RWPE1 (cell line): ENCODE data around the gene CARMIL1.

Source experiments
- CTCF ChIA-PET: fragments of 350-600 bp; sonication (Branson Sonifier 250); formaldehyde crosslinking; extraction: SDS; loops from one replicate; lab custom pipeline; 2021; lab: Yijun Ruan, JAX
- POLR2A ChIA-PET: fragments of 400-600 bp; formaldehyde crosslinking; extraction: SDS; loops from one replicate; lab custom pipeline; 2020; ENCODE audit warnings: antibody characterized with exemption; ENCODE audit not compliant: low non-redundant PET; lab: Yijun Ruan, JAX
- DNase-seq: peaks from one replicate; pipeline ENCODE4 v3.0.0; 2012; ENCODE audit warnings: low spot score
- H3K27ac ChIP-seq: fragments of 450-650 bp; 2 replicates; pipeline ENCODE4 v1.5.1; 2017
- CTCF ChIP-seq: fragments of 450-650 bp; conservative IDR thresholded peaks from 2 replicates; pipeline ENCODE4 v1.5.1; 2017; ENCODE audit warnings: low read depth, mild to moderate bottlenecking

CARMIL1 gene

GRCh38 chr6:25404693-25405169 is 125.6 kb downstream of the CARMIL1 start:
- CTCF ChIA-PET: interaction anchor here (0.6 kb wide), 2 partner anchors 12 to 458 kb away, joined by 3 to 4 read pairs; no protein-coding TSS in a partner anchor
- no peak for TF ChIP-seq CTCF
- no peak for DNase-seq
- H3K27ac ChIP-seq: no peak overlapping the region
- POLR2A ChIA-PET: no interaction called here

GRCh38 chr6:25405442-25405841 is 126.3 kb downstream of the CARMIL1 start:
- TF ChIP-seq CTCF: no peak
- DNase-seq: no peak
- no peak overlapping the region for H3K27ac ChIP-seq
- ChIA-PET CTCF (no interaction called here), POLR2A (no interaction called here)

- TF ChIP-seq CTCF: no peak
- DNase-seq: no peak
- H3K27ac ChIP-seq: no peak overlapping the region
- CTCF ChIA-PET: interaction anchor here (0.5 kb wide), 1 partner anchor 12 kb away, joined by 3 read pairs; no protein-coding TSS in a partner anchor
- POLR2A ChIA-PET: no interaction called here
Observed at GRCh38 chr6:25407431-25407830, 128.3 kb downstream of the CARMIL1 start.

DNA sequence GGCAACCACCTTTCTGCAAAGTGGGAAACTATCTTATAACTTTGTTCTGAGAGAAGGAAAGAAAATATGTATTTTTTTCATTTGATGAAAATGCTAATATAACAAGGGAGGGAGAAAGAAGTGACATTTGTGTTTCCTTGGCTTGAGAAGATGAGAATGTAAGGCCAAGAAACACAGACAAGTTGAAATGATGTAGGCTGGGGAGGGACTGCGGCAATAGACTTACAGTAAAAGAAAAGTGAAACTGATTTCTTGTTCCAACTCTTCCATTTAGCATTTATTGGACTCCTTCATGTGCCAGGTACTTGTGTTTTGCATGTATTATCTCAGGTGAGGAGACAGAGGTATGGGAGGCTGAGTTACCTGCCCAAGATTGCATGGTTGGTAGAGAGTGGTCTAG is 130.9 kb downstream of the CARMIL1 start:
- TF ChIP-seq CTCF: no peak
- no peak for DNase-seq
- no peak overlapping the region for H3K27ac ChIP-seq
- ChIA-PET CTCF (no interaction called here), POLR2A (no interaction called here)

DNA sequence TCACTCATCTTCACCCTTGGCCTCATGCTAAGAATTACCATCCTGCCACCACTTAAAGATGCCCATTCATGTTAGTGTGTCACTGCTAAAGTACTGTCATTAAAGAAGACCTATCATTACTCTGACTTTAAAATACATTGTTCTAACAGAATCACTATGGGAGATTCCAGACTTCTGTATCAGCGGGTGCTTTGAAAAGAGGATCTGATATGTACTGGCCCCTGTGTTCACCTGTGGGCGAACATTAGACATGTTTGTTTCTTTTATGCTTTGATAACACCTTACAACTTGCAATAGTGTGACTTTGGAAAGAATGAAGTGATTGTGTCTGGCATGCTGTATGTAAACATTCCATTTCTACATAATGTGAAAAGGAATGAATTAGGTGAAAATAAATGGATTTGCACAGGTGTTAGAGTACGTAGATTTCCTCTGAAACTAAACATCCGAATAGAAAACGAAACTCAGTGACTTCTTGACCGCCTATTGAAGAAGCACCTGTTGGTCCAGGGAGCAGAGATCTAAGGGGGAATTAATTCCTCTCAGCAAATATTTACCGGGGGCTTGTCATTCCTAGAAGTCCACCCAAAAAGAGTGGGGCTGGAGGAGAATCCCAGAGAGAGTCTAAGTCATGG is 132.3 kb downstream of the CARMIL1 start:
- H3K27ac ChIP-seq: no peak overlapping the region
- CTCF ChIA-PET: no interaction called here
- POLR2A ChIA-PET: no interaction called here
- DNase-seq: no peak
- TF ChIP-seq CTCF: no peak

DNA sequence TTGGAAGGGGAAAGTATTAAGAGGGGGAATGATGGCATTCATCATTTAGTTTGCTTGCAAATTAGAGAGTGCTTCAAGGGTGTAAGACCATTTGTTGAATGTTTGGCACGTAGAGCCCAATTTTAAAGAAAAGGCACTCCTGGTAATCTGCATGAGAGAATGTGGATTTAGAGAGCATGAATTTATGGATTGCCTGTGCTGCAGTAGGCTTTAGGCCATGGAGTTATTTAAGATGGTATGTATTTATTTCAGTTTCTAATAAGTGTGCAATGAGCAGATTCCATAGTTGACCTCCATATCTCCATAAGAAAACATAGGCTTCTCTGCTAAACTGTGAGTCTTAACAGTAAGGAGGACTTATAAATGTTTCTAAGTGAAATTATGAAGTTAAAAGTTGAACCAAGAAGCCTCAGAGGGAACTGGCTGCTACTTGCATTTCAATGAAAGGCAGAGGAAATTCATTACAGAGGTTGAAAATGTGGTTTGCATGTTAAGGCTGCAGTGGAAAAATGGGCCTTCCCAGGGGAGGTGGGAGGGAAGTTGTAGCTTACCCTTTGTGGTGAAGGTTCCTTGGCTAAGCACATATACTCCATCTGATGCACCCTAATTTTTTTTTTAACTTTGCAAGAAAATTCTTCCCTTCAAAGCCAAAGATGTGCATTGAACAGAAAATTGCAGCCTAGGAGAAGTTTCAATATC is 134.2 kb downstream of the CARMIL1 start:
- DNase-seq: no peak
- ChIA-PET CTCF (interaction anchor here (0.6 kb wide), 1 partner anchor 41 kb away, joined by 4 read pairs; no protein-coding TSS in a partner anchor), POLR2A (no interaction called here)
- no peak for TF ChIP-seq CTCF
- H3K27ac ChIP-seq: no peak overlapping the region
